ENCODE results near the gene TESK1. TPM values are rescaled to one million over a fixed set of nuclear protein-coding genes. Genes with fewer than 3 reads are reported as not detected.

Gene TESK1
- polyA plus RNA-seq, 2 of the 4 experiments (the other 2 are of a cell fraction), result 16.5 to 33.0 TPM

DNA sequence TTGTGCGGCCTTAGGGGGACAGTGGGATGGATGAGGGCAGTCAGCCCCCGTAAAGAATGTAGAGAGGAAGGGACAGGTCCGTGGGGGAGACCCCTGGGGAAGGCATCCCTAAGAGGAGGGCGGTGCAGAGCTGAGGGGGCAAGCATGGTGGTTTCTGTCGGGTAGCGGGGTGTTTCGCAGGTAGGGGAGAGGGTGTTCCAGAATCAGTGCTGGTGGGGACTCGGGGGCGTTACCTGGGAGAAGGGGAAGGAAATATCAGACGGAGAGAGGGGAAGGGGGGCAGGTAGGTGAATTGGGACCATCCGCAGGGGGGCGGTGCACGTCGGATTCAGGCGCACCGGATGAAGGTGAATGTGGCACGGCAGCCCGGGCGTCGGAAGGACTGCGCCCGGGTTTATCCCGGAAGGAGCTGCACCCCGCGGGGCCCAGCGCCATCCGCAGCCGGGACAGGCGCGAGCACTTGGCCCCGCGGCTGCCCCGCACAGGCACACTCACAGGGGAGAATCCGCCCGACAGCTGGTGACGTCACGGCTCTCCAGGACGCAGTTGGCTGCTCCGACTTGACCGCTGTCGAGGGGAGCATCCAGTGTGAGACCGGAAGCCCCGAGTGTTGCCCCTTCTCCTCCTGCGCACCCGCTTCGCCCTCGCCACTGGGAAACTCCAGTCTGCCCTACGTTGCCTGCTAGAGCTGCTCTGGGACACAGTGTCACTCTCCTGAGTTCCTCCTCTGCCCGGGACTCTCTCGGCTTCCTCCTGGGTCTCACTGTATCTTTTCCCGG lies 11.8 kb downstream of the TESK1 start:
- FAIRE-seq, result no peak
- Histone ChIP-seq H3K4me1 (no peaks in the 10 kb centered on the region), H3K4me2 (peak overlapping the region; percentile 12; the same call in 1 of the 3 replicates), H3K4me3 (no peak overlapping the region), H3K27ac (no peak overlapping the region), H3K9me3 (no peaks in the 10 kb centered on the region)
- TF ChIP-seq RFX5 (IDR thresholded peaks at IDR 0.05) (peak; percentile 94), EHMT2 (IDR thresholded peaks at IDR 0.05; ENCODE audit: low read depth) (no peak)
- CTCF ChIA-PET, result interaction anchor here (0.7 to 1.4 kb wide), 3 partner anchors 13 to 385 kb away, joined by 3 to 4 read pairs (median 4); no protein-coding TSS in a partner anchor
- DNase-seq (ENCODE audit: low read depth in 1 of 2, low spot score in 1 of 2), result no peak
- WGBS (ENCODE audit: missing lambda C conversion rate), result 56% methylated on average over 49 of the region's 51 CpGs
- POLR2A ChIA-PET, result no interaction called here
- peak in 1 of 2 experiments; percentile 52; a peak in 3 of 6 replicates for ATAC-seq

DNA sequence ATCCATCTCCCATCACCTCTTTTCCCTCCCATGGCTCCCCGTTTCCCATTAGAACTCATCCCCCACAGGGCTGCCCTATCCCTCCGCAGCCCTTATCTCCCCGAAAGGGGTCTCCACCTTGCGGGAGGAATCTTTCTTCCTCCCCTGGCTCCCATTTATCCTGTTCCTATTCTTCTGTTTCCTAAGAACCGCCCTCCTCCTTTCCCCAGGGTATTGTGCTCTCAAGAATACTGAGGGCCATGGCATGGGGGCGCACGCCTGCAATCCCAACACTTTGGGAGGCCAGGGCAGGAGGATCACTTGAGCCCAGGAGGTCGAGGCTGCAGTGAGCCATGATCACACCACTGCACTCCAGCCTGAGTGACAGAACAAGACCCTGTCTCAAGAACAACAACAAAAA lies 12.5 kb downstream of the TESK1 start:
- H3K4me2 ChIP-seq, result no peak overlapping the region
- DNase-seq (ENCODE audit: low read depth in 1 of 2, low spot score in 1 of 2), result no peak

DNA sequence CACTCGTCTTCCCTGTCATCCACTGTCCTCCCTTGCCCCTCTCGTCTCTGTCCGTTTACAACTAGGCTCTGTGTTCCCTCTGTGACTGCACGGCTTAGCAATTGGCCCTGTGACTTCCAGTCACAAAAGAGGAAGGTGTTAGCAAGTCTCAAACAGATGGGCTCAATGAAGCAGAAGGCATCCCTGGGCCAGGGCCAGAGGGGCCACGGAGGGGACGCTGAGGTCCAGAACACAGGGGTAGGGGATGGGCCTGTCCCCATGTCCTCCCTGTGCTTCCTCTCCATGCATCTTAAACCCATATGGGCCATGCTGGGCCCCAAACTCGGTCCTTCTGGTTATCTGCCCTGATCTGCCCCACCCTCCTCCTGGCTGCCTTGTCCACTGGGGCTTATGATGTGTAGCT lies 13.3 kb downstream of the TESK1 start, which contains the start of gene CD72:
Gene CD72 (minus strand): TSS at position 89 of the 403 bp plus-strand sequence. CDS start 110 bp downstream, outside the sequence.
- FAIRE-seq, result no peak
- no peak for DNase-seq (ENCODE audit: low read depth in 1 of 2, low spot score in 1 of 2)
- WGBS (ENCODE audit: missing lambda C conversion rate), result 68% methylated on average over 7 of the region's 7 CpGs
- ATAC-seq, result no peak
- TF ChIP-seq CHD2 (IDR thresholded peaks at IDR 0.05; ENCODE audit: low read length, partially characterized antibody), result no peak
- no peak for TF ChIP-seq CBX2 (IDR thresholded peaks at IDR 0.05; ENCODE audit: borderline replicate concordance, low read depth)
- no peak for TF ChIP-seq NPAS2 (CRISPR knock-in tag; IDR thresholded peaks at IDR 0.05; ENCODE audit: borderline replicate concordance)
- no peak for TF ChIP-seq MAFK (IDR thresholded peaks at IDR 0.05; ENCODE audit: partially characterized antibody)
- TF ChIP-seq MAZ (IDR thresholded peaks at IDR 0.05; ENCODE audit: borderline replicate concordance, low read depth, low read length), result no peak
- TF ChIP-seq CHD4 (IDR thresholded peaks at IDR 0.05; ENCODE audit: borderline replicate concordance), result no peak
- TF ChIP-seq, protein P1, sequence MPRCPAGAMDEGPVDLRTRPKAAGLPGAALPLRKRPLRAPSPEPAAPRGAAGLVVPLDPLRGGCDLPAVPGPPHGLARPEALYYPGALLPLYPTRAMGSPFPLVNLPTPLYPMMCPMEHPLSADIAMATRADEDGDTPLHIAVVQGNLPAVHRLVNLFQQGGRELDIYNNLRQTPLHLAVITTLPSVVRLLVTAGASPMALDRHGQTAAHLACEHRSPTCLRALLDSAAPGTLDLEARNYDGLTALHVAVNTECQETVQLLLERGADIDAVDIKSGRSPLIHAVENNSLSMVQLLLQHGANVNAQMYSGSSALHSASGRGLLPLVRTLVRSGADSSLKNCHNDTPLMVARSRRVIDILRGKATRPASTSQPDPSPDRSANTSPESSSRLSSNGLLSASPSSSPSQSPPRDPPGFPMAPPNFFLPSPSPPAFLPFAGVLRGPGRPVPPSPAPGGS (IDR thresholded peaks at IDR 0.05), result no peak
- ChIA-PET CTCF (interaction anchor here (1.4 to 2.3 kb wide), 3 partner anchors 11 to 28 kb away, joined by 3 to 9 read pairs (median 4); no protein-coding TSS in a partner anchor), POLR2A (no interaction called here)
- no peak within 1 kb of the TSS for H3K4me3 ChIP-seq
- H3K27ac ChIP-seq, result no peak within 1 kb of the TSS
- H3K9me3 ChIP-seq, result no peaks in the 10 kb centered on the region
- peak within 1 kb of the TSS; percentile 12; the same call in 1 of the 3 replicates for H3K4me2 ChIP-seq
- H3K4me1 ChIP-seq, result no peaks in the 10 kb centered on the region

More for the DNA sequence above, 12.5 kb downstream of the TESK1 start:
- ChIA-PET CTCF (interaction anchor here (1.4 kb wide), 1 partner anchor 14 kb away, joined by 3 read pairs; no protein-coding TSS in a partner anchor), POLR2A (no interaction called here)
- H3K4me3 ChIP-seq, result no peak overlapping the region
- TF ChIP-seq ZNF302 (CRISPR knock-in tag; IDR thresholded peaks at IDR 0.05) (no peak), HDAC2 (IDR thresholded peaks at IDR 0.05) (no peak), ZC3H11A (IDR thresholded peaks at IDR 0.05) (no peak), KDM5A (IDR thresholded peaks at IDR 0.05) (no peak), NFE2L2 (conservative IDR thresholded peaks at IDR 0.05; ENCODE audit: low read length) (no peak), MAZ (IDR thresholded peaks at IDR 0.05; ENCODE audit: borderline replicate concordance, low read depth, low read length) (no peak), HOXB5 (CRISPR knock-in tag; IDR thresholded peaks at IDR 0.05) (no peak), SMC3 (IDR thresholded peaks at IDR 0.05) (no peak), RCOR1 (IDR thresholded peaks at IDR 0.05; ENCODE audit: low read depth, low read length) (no peak), FOSB (CRISPR knock-in tag; IDR thresholded peaks at IDR 0.05) (no peak), NPAS2 (CRISPR knock-in tag; IDR thresholded peaks at IDR 0.05; ENCODE audit: borderline replicate concordance) (no peak), BHLHE40 (IDR thresholded peaks at IDR 0.05; ENCODE audit: low read depth, low read length) (no peak), JUNB (IDR thresholded peaks at IDR 0.05) (no peak), EHMT2 (IDR thresholded peaks at IDR 0.05; ENCODE audit: low read depth) (no peak), SREBF2 (IDR thresholded peaks at IDR 0.05) (no peak), RFX5 (IDR thresholded peaks at IDR 0.05) (no peak), FOXS1 (CRISPR knock-in tag; IDR thresholded peaks at IDR 0.05) (no peak), RNF2 (IDR thresholded peaks at IDR 0.05; ENCODE audit: borderline replicate concordance, low read depth) (no peak), CHD4 (IDR thresholded peaks at IDR 0.05; ENCODE audit: borderline replicate concordance) (no peak)
- TF ChIP-seq, protein P2, sequence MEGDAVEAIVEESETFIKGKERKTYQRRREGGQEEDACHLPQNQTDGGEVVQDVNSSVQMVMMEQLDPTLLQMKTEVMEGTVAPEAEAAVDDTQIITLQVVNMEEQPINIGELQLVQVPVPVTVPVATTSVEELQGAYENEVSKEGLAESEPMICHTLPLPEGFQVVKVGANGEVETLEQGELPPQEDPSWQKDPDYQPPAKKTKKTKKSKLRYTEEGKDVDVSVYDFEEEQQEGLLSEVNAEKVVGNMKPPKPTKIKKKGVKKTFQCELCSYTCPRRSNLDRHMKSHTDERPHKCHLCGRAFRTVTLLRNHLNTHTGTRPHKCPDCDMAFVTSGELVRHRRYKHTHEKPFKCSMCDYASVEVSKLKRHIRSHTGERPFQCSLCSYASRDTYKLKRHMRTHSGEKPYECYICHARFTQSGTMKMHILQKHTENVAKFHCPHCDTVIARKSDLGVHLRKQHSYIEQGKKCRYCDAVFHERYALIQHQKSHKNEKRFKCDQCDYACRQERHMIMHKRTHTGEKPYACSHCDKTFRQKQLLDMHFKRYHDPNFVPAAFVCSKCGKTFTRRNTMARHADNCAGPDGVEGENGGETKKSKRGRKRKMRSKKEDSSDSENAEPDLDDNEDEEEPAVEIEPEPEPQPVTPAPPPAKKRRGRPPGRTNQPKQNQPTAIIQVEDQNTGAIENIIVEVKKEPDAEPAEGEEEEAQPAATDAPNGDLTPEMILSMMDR (IDR thresholded peaks at IDR 0.05), result no peak
- ATAC-seq (no peak), FAIRE-seq (no peak)
- WGBS (ENCODE audit: missing lambda C conversion rate), result 73% methylated on average over 8 of the region's 8 CpGs
- no peaks in the 10 kb centered on the region for H3K9me3 ChIP-seq
- H3K4me1 ChIP-seq, result no peaks in the 10 kb centered on the region
- H3K27ac ChIP-seq, result no peak overlapping the region

Data from A549 (cell line).